SK-N-SH treated with all-trans-retinoic acid at 6 μM for 48 hours (cell line): ENCODE results near the gene NKAP.

ENCODE experiments used
- OSR1 ChIP-seq: fragments of 250-450 bp; sonication (Bioruptor Pico); IDR thresholded peaks from 2 replicates; pipeline ENCODE4 v1.8.0; 2022; ENCODE audit warnings: moderate library complexity, mild to moderate bottlenecking, inconsistent platforms
- RARB ChIP-seq: fragments of 250-450 bp; sonication (Bioruptor Pico); IDR thresholded peaks from 2 replicates; pipeline ENCODE4 v1.8.0; 2021; ENCODE audit warnings: mild to moderate bottlenecking, moderate library complexity
- TF ChIP-seq, protein P1 (sequence below): fragments of 250-450 bp; sonication (Bioruptor Pico); IDR thresholded peaks from 2 replicates; pipeline ENCODE4 v1.5.1; 2020; ENCODE audit warnings: low read depth, mild to moderate bottlenecking, moderate library complexity

GRCh38 chrX:119935215-119935874 lies 8.2 kb downstream of the NKAP start:
- TF ChIP-seq, protein P1, sequence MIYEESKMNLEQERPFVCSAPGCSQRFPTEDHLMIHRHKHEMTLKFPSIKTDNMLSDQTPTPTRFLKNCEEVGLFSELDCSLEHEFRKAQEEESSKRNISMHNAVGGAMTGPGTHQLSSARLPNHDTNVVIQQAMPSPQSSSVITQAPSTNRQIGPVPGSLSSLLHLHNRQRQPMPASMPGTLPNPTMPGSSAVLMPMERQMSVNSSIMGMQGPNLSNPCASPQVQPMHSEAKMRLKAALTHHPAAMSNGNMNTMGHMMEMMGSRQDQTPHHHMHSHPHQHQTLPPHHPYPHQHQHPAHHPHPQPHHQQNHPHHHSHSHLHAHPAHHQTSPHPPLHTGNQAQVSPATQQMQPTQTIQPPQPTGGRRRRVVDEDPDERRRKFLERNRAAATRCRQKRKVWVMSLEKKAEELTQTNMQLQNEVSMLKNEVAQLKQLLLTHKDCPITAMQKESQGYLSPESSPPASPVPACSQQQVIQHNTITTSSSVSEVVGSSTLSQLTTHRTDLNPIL, result no peak
- TF ChIP-seq OSR1, result no peak
- TF ChIP-seq RARB (CRISPR knock-in tag), result no peak
